Endothelial cell of umbilical vein (primary cell): ENCODE results near the gene CCNT2. TPM values are rescaled to one million over a fixed set of nuclear protein-coding genes. Genes with fewer than 3 reads are reported as not detected.

Experiments
- polyA plus RNA-seq, 4 experiments: library from polyadenylated mRNA; depleted of rRNA in 3 of 4; stranded (reverse) in 3 of 4; unstranded in 1 of 4; fragments of >200 nt; gene quantifications; 2 replicates each; pipeline versions ENCODE4 v1.2.1 to v1.2.3, GENCODE V29; 2011 to 2012; ENCODE audit warnings: missing spikeins in 1 of 4
- total RNA-seq: library from RNA; stranded (reverse); gene quantifications from 2 replicates; pipeline ENCODE4 v1.2.3, GENCODE V29; 2021

Gene CCNT2
- total and polyA plus RNA-seq, 2 donors (not counting 3 experiments of a cell fraction or from before 2014, with no cell fraction given): 10.3 to 35.5 TPM

Other genes with a start within 250 kb of the CCNT2 start
- gene TMEM163, start 199.8 kb upstream of the CCNT2 start, total RNA-seq: 1.0 and 1.3 TPM in 2 replicates
- gene TMEM163, start 199.8 kb upstream of the CCNT2 start, polyA plus RNA-seq: 2.2 and 2.8 TPM in 2 replicates
- not detected in 2 replicates for gene ACMSD, start 80.2 kb upstream of the CCNT2 start, total RNA-seq
- gene ACMSD, start 80.2 kb upstream of the CCNT2 start, polyA plus RNA-seq: not detected in 2 replicates
- not detected in 2 replicates for gene MAP3K19, start 128.6 kb downstream of the CCNT2 start, total RNA-seq
- not detected in 2 replicates for gene MAP3K19, start 128.6 kb downstream of the CCNT2 start, polyA plus RNA-seq
- gene RAB3GAP1, start 133.5 kb downstream of the CCNT2 start, total RNA-seq: 37.2 and 39.5 TPM in 2 replicates
- gene RAB3GAP1, start 133.5 kb downstream of the CCNT2 start, polyA plus RNA-seq: 11.0 and 14.9 TPM in 2 replicates